Activated CD4-positive, CD25-positive, alpha-beta regulatory T cell treated with anti-CD3 and anti-CD28 coated beads, Interleukin-2, amount 50 U/mL, for 16 hours (primary cell): Measurements from ENCODE around the gene IGF2.
"Not testable (repeated sequence)": the region's sequence is repeated elsewhere in the genome, so short reads cannot be mapped to it uniquely, and the experiment has no call there.

Experiments used
- DNase-seq: peaks from one replicate; pipeline ENCODE4 v3.0.0-alpha.2; 2020; ENCODE audit warnings: low read depth, low spot score

Gene IGF2

DNA sequence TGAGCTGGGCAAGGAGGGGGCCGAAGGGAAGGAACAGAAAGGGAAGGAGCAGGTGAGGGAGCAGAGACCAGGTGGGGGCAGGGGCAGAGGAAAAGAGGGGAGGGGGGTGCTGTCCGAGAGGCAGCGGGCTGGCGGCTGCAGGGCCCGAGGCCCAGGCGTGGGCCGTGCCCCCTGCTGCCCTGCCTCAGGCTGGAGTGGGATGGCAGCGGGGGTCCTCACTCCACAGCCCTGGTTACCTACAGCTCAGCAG is 2.3 kb downstream of the IGF2 start:
- DNase-seq, result no peak

DNA sequence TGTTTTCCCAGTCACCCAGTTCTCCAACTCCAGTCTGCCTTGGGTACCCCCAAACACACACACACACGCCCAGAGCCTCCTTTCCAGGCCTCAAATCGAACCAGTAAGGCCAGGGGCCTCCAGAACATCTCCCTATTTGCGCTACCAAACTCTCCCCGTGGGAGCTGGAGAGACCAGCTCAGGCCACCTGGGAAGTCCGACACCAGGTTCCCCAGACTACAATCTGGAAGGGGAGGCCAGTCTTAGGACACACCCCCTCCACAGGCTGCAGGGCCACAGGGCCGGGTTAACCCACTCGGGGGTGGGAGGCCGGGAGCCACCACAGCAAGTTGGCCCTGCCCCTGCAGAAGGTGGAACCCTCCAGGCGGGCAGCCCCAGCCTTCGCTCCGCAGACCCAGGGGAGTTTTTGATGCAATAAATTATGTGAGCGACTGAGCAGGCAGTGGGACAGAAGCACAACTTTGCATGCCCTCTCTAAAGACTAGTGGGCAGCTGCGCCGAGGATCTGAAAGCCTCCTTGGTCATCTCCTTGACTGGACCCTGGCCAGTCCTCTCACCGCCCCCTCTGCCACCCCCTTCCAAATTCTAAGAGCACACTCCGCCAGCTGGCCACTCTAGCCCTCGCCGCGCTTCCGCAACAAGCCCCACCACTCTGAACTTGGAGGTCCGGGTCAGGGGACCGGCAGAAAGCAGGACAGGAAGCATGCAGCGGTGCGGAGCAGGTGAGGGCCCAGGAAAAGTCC is 2.8 kb downstream of the IGF2 start:
- DNase-seq, result no peak

DNA sequence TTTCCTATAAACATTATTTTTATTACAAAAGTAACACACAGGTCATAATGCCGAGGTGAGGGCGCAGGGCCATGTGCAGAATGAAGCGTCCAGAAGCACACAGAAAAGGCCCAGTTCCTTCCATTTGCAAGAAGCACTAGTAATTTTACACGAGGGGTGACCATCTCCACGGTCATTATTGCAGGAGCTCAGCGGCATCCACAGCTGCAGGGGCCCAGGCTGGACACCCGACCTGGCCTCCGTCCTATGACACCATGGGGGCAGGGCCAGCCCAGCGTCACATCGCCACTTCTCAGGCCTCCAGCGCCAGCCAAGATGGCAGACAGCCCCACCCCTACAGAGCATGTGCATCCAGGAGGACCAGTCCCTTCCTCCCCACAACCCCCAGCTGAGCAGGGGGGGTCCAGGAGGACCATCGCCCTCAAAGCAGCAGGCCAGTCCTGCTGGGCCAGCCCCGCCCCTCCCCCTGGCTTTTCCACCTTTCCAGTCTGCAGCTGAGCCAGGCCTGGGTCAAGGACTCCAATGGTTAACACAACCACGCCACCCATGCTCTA is 3.5 kb downstream of the IGF2 start:
- DNase-seq, result no peak

DNA sequence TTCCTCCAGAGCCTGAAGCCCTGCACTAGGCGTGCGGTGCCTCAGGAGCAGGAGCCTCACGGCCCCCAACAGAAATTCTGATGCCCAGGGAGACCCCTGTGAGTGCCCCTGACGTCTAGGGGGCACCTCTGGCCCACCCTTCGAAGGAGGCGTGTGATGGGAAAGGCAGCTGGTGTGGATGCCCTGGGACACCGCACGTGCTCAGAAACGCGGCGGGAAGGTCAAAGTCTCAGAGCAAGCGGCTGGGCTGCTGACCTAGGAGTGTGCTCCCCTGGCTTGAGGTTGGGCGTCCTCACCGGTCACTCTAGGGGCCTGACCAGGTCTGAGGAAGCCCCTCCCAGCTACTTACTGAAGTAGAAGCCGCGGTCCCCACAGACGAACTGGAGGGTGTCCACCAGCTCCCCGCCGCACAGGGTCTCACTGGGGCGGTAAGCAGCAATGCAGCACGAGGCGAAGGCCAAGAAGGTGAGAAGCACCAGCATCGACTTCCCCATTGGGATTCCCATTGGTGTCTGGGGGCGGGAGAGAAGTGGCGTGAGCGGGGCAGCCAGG is 4.1 kb downstream of the IGF2 start:
- no peak for DNase-seq

DNA sequence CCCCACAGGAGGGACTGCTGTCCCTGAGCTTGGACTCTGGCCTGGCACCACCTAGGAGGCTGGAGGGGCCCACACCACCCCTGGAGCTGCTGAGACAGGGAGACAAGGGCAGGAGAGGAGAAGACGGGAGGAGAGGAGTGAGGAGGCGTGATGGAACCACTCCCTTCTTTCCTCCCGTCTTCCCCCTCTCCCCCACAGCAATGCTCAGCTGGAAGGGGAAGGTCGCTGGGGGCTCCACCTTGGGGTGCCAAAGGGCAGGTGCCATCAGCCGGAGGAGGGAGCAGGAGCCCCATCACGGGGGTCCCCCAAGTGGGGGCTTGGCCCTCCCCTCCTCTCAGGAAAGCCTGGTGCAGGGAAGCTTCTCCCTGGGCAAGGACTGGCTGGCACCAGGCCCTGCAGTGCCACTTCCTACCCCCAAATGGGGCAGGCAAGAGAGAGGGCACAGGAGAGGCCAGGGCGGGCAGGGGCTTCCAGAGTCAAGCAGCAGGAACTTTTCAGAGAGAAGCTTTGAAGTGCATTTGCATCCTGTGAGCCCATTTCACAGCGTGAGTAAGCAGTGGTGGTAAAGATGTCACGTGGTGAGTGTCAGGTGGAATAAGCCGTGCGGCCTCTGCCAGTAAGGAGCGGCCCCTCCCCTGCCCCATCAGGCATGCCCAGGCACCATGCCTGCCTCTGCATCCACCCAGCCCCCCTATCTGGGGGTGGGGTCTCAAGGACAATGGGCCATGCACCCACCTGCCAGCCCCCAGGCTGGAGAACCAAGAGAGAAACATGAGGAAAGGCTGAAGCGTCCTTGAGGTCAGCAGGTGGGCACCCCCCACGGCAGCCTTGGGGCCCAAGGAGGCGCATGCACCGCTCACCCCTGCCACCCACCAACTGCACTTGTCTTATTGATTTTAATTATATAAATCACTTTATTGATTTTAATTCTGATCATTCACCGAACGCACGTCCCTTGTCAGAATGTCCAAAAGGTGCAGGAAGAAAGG is 4.9 kb downstream of the IGF2 start:
- no peak for DNase-seq

DNA sequence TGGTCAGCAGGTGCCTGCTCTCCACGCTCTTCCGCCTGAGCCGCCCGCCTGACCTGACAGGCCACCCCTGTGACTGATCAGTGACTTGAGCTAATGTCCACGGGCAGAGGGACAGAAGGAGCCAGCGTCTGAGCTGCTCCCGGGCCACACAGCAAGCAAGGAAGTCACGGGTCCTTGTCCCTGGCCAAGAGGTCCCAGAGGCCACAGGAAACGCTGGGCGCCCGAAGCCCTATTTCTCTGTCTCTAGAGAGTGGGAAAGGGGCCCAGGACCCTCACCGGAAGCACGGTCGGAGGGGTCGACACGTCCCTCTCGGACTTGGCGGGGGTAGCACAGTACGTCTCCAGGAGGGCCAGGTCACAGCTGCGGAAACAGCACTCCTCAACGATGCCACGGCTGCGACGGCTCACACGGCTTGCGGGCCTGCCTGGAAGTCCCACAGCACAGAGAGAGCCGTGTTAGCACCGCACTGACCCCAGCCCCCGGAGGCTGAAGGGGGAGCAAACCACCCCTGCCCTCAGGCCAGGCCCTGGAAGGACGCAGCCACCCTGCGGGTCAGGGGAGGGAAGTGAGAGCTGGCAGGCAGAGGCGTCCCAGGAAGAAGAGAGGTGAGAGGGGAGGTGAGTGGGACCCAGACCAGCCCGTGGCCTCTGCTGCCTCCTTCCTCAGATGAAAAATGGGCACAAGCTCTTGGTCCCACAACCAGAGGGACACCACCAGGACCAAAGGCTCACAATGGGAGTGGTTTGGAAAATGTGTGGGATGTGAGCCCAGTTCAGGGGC is 5.8 kb downstream of the IGF2 start:
- no peak for DNase-seq

DNA sequence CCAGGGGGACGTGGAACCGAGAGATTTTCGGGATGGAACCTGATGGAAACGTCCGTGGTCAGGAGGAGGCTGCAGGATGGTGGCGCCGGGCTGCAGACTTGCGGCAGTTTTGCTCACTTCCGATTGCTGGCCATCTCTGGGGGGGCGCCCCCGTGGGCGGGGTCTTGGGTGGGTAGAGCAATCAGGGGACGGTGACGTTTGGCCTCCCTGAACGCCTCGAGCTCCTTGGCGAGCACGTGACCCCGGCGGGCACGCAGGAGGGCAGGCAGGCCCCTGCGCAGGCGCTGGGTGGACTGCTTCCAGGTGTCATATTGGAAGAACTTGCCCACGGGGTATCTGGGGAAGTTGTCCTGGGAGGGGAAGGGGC is 6.3 kb downstream of the IGF2 start:
- DNase-seq, result no peak

DNA sequence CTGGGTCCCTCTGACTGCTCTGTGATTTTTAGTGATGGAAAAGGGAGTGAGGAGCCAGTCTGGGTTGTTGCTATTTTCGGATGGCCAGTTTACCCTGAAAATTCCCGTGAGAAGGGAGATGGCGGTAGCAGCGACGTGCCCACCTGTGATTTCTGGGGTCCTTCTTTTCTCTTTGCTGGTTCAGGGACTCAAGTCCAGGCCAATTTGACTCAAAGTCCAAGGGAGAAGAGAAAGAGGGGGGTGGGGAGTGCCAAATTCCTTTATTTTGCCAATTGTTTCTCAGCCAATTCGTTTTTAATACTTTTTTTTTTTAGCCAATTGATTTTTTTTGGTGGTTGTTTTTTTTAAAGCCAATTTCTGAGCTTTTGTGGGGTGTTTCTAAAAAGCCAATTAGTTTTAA is 6.9 kb downstream of the IGF2 start:
- DNase-seq, result no peak

DNA sequence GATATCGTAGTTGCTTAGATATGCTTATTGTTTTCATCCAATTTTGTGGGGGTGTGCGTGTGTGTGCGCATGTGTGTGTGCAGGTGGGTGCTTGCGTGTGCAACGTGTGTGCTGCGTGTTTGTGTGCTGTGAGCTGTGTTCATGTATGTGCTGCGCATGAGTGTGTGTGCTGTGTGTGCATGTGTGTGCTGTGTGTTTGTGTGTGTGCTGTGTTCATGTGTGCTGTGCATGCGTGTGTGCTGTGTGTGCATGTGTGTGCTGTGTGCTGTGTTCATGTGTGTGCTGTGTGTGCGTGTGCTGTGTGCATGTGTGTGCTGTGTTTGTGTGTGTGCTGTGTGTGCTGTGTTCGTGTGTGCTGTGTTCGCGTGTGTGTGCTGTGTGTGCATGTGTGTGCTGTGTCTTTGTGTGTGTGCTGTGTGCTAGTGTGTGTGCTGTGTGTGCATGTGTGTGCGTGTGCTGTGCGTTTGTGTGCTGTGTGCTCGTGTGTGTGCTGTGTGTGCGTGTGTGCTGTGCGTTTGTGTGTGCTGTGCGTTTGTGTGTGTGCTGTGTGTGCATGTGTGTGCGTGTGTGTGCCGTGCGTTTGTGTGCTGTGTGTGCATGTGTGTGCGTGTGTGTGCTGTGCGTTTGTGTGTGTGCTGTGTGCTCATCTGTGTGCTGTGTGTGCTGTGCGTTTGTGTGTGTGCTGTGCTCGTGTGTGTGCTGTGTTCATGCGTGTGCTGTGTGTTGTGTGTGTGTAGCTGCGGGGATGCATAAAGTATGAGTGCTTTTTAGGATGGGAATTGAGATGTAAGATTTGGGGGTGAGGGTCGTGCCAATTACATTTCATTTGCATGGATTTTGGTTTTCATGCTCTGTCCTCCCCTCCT is 7.6 kb downstream of the IGF2 start:
- no peak for DNase-seq

DNA sequence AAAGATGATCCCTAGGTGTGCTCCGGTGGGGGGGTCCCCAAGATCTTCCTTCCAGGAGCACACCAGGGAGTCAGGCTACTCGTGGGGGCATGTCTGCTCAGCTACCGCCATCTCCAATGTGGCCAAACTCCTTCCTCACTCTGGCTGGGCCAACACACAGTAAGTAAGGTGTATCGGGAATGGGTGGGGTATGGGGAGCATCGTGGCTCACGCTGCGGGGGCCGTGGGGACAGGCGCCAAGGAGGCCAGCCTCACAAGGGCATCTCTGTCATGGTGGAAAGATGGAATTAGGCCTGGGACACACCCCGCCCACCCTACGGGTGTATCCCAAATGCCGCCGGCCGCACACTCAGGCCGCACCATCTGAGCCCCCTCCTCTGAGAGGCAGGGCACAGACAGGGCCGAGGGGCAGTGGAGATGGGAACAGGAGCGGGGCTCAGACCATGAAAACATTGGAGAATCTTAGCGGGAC is 8.3 kb downstream of the IGF2 start:
- no peak for DNase-seq

DNA sequence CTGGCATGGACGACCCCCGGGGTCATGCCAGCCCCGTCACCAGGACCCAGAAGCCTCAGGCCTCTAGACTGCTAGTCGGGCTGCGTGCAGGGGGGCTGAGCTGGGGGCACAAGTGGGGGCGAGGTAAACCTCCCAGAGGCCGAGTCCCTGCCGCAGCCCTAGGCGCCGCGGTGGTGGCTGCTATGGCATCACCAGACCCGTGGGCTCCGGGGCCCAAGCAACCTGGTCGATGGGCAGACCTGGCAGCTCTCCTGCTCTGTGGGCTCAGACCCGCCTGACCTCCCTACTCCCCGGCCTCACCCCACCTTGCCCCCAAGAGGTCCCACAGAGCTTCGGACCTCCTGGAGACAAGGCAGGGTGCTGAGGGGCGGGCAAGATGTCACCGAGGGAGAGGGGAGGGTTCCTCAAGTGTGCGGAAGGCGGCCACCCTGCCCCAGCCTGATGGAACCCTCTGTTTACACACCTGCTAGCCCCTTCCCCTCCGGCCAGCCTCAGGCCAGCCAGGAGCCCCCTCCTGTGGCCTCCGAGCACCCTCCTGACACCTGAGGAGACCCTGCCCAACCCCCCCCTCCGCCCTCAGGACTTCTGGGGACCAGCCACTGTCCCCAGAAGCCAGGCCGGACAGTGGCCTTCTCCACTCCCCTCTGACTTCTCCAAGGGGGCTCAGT is 9.4 kb downstream of the IGF2 start:
- no peak for DNase-seq

DNA sequence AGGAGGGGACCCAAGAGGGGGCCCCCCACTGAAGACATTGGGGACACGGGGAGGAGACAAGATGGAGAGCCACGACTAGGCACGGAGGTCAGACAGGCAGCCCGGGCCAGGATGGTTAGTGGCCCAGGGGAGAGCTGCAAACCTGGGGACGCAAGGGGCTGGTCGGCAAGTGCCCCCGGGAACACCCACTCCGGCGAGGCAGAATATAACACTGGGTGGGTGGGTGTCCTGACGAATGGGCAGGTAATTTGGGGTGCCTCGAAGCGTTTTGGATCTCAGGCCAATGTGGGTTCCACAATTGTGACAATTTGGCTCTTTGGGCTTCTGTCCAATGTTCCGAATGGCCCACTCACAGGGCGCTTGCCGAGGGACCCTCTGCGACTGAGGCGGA is 9.9 kb downstream of the IGF2 start:
- DNase-seq, result no peak

DNA sequence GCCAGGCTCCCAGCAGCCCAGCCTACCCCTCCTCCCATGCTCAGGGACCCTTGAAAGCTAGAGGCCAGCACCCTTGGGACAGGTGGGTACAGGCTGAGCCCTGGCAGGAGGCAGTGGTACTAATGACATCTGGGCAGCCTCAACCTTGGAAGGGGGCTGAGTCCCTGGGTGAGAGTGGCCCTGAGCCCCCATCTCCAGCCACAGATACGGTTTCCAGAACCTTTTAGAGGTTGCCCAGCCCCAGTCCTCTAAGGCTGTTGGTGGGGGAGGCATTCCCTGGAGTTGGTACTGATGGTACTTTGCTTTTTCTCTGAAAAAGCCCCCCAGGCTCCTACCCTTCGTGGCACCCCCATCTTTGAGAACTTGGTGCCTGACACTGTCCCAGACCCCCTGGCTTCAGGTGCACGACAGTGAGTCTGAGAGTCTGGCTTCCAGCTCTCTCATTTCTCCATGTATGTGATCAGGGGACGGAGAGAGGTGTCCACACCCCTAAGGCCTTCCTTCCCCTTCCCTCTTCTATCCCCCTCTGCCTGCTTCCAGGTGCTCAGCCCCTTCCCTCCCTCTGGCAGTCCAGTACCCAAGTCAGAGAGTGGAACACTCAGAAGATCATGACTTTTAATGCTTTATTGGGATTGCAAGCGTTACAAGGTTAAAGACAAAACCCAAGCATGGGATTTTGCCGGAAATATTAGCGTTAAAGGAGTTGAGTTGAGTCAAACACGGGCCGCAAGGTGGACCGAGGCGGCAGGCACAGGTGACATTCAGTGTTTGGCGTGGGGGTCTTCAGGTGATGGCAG is 10.5 kb downstream of the IGF2 start:
- DNase-seq, result no peak

DNA sequence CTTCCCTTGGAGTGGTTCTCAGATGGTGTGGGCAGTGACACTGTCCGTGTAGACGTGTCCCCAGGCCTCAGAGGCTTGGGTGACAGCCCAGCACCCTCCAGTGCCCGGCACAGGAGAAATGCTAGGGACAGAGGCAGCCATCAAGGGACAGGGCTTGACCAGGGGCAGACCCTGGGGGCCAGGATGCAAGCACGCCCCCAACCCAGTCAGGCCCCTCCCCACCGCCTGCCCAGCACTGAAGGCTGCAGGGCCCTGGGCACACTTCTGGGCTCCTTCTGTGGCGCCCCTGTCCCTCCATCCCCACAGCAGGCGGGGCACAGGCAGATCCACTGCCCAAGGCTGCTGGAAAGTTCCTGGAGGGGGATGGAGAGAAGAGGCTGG is 11.1 kb downstream of the IGF2 start:
- no peak for DNase-seq

DNA sequence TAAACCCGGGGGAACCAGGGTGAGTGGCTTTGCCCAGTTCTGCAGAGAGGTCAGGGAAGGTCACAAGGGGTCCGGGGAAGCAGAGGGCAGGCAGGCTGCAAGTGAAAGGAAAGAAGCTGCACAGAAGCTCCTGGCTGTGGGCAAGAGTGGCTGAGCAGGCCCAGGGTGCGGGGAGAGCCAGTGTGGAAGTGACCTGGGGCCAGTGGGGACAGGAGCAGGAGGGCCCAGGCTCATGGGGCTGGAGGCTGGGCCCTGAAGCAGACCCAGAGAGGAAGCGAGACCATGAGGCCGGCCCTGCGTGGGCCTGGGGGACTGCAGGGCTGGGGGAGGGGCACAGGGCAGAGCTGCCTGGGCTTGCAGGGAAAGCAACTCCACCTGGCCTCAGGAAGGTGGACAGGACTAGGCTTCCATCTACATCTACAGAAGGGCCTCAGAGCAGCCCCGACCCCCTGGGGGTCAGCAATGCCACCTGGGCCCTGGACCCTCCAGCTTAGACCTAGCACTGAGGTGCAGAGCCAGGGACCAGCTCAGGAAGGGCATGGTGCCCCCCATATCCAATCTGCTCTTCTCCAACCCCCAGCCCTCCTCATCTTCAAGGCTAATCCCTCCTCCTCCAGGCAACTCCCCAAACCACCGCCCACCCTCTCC is 11.6 kb downstream of the IGF2 start:
- DNase-seq, result no peak

DNA sequence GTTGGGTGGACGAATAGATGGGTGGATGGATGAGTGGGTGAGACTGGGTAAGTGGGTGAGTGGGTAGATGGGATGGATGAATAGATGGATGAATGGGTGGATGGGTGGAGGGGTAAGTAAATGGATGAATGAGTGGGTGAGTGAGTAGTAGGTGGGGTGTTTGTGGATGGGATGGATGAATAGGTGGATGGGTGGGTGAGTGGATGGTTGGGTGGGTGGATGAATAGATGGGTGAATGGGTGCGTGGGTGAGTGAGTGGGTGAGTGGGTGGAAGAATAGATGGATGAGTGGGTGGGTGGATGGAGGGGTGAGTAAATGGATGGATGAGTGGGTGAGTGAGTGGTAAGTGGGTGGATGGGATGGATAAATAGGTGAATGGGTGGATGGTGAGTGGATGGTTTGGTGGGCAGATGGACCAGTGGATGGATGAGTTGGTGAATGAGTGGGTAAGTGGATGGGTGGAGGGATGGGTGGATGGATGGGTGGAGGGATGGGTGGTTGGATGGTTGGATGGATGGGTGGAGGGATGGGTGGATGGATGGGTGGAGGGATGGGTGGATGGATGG is 12.6 kb downstream of the IGF2 start:
- no peak for DNase-seq

DNA sequence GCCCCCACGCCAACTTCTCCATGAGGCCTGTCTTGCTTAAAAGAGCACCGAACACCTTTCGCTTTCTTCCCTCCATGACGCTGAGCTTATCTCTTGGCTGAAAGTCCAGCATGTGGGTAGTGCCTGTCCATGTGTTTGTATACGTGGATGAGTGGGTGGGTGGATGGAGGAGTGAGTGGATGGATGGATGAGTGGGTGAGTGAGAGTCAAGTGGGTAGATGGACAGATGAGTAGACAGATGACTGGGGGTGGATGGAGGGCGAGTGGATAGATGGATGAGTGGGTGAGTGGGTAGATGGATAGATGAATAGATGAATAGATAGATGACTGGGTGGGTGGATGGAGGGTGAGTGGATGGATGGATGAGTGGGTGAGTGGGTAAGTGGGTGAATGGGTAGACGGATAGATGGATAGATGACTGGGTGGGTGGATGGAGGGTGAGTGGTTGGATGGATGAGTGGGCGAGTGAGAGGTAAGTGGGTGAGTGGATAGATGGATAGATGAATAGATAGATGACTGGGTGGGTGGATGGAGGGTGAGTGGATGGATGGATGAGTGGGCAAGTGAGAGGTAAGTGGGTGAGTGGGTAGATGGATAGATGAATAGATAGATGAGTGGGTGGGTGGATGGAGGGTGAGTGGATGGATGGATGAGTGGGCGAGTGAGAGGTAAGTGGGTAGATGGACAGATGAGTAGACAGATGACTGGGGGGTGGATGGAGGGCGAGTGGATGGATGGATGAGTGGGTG is 14.3 kb downstream of the IGF2 start:
- DNase-seq, result not testable (repeated sequence)

DNA sequence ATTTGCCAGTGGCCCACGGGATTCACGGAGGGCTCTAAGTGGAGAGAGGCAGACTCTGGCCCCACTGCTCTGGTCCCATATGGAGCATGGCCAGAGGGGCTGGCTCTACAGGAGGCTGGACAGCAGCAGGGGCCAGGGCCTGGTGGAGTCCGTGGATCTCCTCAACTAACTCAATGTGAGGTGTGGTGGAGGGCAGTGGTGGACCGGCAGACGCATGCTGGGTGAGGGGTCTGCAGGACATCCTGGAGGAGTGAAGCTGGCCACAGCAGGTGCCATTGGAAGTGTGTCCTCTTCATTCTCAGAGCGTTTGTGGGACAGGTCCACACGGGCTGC is 15.6 kb downstream of the IGF2 start:
- DNase-seq, result no peak
